Left lung (tissue), 10 donors: ENCODE data around the gene CADM4. TPM values are rescaled to one million over a fixed set of nuclear protein-coding genes. Genes with fewer than 3 reads are reported as not detected.

Source experiments
- ATAC-seq: fragments of 200-7000 bp; cut with Tn5 transposase; one replicate; pipeline ENCODE4 v1.9.1; 2020; ENCODE audit warnings: moderate library complexity
- DNase-seq, 4 donors: peaks; one replicate each; pipeline ENCODE4 v3.0.0-alpha.2; 2013 to 2020
- H3K27ac ChIP-seq, 2 donors: fragments of 200-600 bp; sonication (generic) in 1 of 2; one replicate each; pipeline versions ENCODE4 v1.5.0 to v1.8.0; 2020 to 2021
- H3K27me3 ChIP-seq, 2 donors: fragments of 200-600 bp; sonication (generic) in 1 of 2; one replicate each; pipeline versions ENCODE4 v1.5.0 to v1.8.0; 2020 to 2021
- H3K36me3 ChIP-seq, 2 donors: fragments of 200-600 bp; sonication (generic) in 1 of 2; one replicate each; pipeline versions ENCODE4 v1.5.0 to v1.8.0; 2020 to 2021
- H3K4me1 ChIP-seq, 2 donors: fragments of 200-600 bp; one replicate each; pipeline ENCODE4 v1.8.0; 2021
- H3K4me3 ChIP-seq, 2 donors: fragments of 200-600 bp; sonication (generic) in 1 of 2; one replicate each; pipeline versions ENCODE4 v1.5.0 to v1.8.0; 2020 to 2021; ENCODE audit warnings: mild to moderate bottlenecking in 1 of 2
- H3K9me3 ChIP-seq, 2 donors: fragments of 200-600 bp; sonication (generic) in 1 of 2; one replicate each; pipeline versions ENCODE4 v1.5.0 to v1.8.0; 2020 to 2021
- intact Hi-C, 2 donors: fragments of 100-400 bp; cut with DNase I; formaldehyde crosslinking; loops; one replicate each; pipeline versions ENCODE4 v1.11.2 to v1.14.2; 2022
- polyA plus RNA-seq, 6 donors: library from polyadenylated mRNA; unstranded; fragments of 120-200 nt; gene quantifications; one replicate each; pipeline ENCODE4 v1.2.1, GENCODE V29; 2013; ENCODE audit not compliant: insufficient read length in 6 of 6
- total RNA-seq, 2 donors: library from RNA; stranded (reverse); fragmentation: NEBNext Ultra II Directional; extraction: Animal tissue kit (Norgen Biotek cat#: 25700); gene quantifications; one replicate each; pipeline ENCODE4 v1.2.1, GENCODE V29; 2021
- TF ChIP-seq, protein P1 (sequence below), 2 donors: fragments of 200-600 bp; sonication (generic) in 1 of 2; IDR thresholded peaks; one replicate each; pipeline versions ENCODE4 v1.5.0 to v1.8.0; 2021; ENCODE audit warnings: antibody characterized with exemption in 2 of 2
- donor health status: DM: no; HTN: yes; CAD: no.
- donor health status: DM: no; HTN: no; CAD: no.

Gene CADM4
- total and polyA plus RNA-seq, 8 donors: 4.7 to 24.0 (median 19.6) TPM

DNA sequence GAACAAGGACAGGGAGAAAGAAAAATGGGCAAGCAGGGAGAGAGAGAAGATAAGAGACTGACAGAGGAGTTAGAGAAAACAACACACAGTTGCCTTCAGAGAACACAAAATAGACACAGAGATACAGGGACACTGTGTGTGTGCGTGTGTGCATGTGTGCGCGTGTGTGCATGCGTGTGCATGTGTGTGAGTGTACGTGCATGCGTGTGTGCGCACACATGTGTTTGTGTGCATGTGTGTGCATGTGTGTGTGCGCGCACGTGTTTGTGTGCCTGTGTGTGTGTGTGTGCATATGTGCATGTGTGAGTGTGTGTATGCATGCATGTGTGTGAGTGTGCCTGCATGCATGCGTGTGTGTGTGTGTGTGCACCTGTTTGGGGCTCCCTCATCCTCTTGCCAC lies 36.3 kb upstream of the CADM4 start:
- TF ChIP-seq, protein P1, sequence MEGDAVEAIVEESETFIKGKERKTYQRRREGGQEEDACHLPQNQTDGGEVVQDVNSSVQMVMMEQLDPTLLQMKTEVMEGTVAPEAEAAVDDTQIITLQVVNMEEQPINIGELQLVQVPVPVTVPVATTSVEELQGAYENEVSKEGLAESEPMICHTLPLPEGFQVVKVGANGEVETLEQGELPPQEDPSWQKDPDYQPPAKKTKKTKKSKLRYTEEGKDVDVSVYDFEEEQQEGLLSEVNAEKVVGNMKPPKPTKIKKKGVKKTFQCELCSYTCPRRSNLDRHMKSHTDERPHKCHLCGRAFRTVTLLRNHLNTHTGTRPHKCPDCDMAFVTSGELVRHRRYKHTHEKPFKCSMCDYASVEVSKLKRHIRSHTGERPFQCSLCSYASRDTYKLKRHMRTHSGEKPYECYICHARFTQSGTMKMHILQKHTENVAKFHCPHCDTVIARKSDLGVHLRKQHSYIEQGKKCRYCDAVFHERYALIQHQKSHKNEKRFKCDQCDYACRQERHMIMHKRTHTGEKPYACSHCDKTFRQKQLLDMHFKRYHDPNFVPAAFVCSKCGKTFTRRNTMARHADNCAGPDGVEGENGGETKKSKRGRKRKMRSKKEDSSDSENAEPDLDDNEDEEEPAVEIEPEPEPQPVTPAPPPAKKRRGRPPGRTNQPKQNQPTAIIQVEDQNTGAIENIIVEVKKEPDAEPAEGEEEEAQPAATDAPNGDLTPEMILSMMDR (IDR thresholded peaks at IDR 0.05): no peak
- no peak overlapping the region for H3K4me3 ChIP-seq

DNA sequence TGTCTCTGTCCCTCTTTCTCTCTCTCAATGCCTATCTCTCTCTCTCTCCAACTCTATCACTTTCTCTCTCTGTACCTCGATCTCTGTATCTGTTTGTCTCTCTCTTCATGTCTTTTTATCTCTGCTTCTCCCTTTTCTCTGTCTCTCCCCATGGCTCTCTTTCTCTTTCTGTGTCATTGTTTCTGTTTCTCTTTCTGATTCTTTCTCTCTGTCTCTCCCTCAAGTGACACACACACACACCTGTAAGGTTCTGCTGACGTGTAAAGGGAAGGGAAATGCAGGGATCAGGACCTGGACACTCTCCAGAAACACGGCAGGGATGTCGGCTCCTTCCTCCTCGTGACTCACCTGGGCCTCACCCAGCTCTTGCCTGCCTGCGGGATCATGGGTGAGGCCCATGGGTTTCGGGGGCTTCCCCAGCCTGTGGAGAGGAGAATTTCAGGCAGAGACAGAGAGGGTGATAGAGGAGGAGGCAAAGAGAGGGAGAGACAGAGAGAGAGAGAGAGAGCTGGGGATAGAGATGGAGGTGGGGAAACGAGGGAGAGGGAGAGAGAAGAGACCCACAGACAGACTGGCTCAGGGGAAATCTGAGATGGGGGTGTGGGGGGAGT lies 35.7 kb upstream of the CADM4 start:
- TF ChIP-seq, protein P1 (IDR thresholded peaks at IDR 0.05): no peak
- peak overlapping the region; percentile 54 to 97 for H3K27ac ChIP-seq
- ATAC-seq: peak; percentile 78
- no peaks in the 10 kb centered on the region for H3K36me3 ChIP-seq
- peak in 2 of 4 donors; percentile 82 for DNase-seq
- no peaks in the 10 kb centered on the region for H3K9me3 ChIP-seq
- no peaks in the 10 kb centered on the region for H3K27me3 ChIP-seq
- peaks cover 4 to 52% of the 10 kb centered on the region in 2 donors for H3K4me1 ChIP-seq
- intact Hi-C loops: loop anchor here in 1 of 2 donors (10.0 kb wide), 1 partner anchor 59 kb away; no protein-coding TSS in a partner anchor
- H3K4me3 ChIP-seq: no peak overlapping the region

More for the DNA sequence above, 36.3 kb upstream of the CADM4 start:
- ATAC-seq: no peak
- Histone ChIP-seq H3K4me1 (peaks cover 0 to 46% of the 10 kb centered on the region in 2 donors), H3K36me3 (no peaks in the 10 kb centered on the region), H3K27ac (peak overlapping the region in 1 of 2 donors; percentile 97), H3K9me3 (no peaks in the 10 kb centered on the region), H3K27me3 (no peaks in the 10 kb centered on the region)
- no peak for DNase-seq
- intact Hi-C loops: loop anchor here in 1 of 2 donors (10.0 kb wide), 1 partner anchor 59 kb away; no protein-coding TSS in a partner anchor

DNA sequence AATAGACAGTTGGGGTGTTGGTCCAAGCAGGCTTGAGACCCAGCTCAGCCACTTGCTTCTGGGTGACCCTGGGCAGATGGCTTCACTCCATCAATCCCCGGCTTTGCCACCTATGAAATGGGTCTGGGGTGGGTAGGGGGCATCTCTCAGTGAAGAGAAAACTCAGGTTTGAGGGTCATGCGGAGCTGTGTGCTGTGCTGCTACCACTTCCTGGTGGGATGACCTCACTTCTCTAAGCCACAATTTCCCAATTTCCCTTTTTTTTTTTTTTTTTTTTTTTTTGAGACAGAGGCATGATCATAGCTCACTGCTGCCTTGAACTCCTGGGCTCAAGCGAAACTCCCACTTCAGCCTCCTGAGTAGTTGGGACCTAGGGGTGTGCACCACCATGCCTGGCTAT lies 34.9 kb upstream of the CADM4 start:
- intact Hi-C loops: loop anchor here in 1 of 2 donors (10.0 kb wide), 1 partner anchor 60 kb away; no protein-coding TSS in a partner anchor
- ATAC-seq (peak; percentile 16), DNase-seq (peak in 1 of 4 donors; percentile 40)
- no peaks in the 10 kb centered on the region for H3K9me3 ChIP-seq
- no peaks in the 10 kb centered on the region for H3K27me3 ChIP-seq
- TF ChIP-seq, protein P1 (IDR thresholded peaks at IDR 0.05): no peak
- H3K27ac ChIP-seq: peak overlapping the region; percentile 54 to 97
- peaks cover 8 to 56% of the 10 kb centered on the region in 2 donors for H3K4me1 ChIP-seq
- no peak overlapping the region for H3K4me3 ChIP-seq
- H3K36me3 ChIP-seq: no peaks in the 10 kb centered on the region

DNA sequence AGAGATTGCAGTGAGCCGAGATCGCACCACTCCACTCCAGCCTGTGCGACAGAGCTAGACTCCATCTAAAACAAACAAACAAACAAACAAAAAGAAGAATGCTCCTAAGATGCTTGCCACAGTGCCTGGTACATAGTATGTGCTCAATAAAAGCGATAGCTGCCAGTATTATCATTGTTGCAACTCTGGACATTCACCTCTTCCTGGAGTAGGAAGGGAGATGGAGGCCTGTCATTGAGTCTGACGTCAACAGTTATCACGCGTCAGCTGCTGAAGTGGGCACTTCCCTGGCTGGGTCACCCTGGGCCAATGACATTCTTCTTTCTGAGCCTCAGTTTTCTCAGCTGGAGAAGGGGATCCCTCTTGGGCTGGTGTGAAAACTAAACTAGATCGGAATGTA lies 34.5 kb upstream of the CADM4 start:
- H3K9me3 ChIP-seq: no peaks in the 10 kb centered on the region
- no peaks in the 10 kb centered on the region for H3K27me3 ChIP-seq
- TF ChIP-seq, protein P1 (IDR thresholded peaks at IDR 0.05): no peak
- DNase-seq (peak in 1 of 4 donors; percentile 74), ATAC-seq (peak; percentile 11)
- peak overlapping the region; percentile 54 to 97 for H3K27ac ChIP-seq
- H3K4me1 ChIP-seq: peaks cover 8 to 56% of the 10 kb centered on the region in 2 donors
- no peak overlapping the region for H3K4me3 ChIP-seq
- no peaks in the 10 kb centered on the region for H3K36me3 ChIP-seq
- intact Hi-C loops: loop anchor here in 1 of 2 donors (10.0 kb wide), 1 partner anchor 61 kb away; no protein-coding TSS in a partner anchor

DNA sequence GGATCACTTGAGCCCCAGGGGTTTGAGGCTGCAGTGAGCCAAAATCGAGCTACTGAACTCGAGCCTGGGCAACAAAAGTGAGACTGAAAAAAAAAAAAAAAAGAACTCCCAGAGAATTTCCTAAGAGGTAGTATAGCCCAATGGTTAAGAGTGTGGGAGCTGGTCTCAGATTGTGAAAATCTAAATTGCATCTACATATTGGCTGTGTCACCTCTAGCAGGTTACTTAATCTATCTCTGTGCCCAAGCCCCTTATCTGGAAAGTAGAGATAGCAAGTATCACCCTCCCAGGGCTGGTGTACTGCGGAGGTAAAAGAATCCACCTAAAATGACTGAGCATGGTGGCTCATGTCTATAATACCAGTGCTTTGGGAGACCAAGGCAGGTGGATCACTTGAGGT lies 34.0 kb upstream of the CADM4 start:
- DNase-seq (no peak), ATAC-seq (no peak)
- Histone ChIP-seq H3K27me3 (no peaks in the 10 kb centered on the region), H3K4me3 (no peak overlapping the region), H3K36me3 (no peaks in the 10 kb centered on the region), H3K4me1 (peaks cover 8 to 56% of the 10 kb centered on the region in 2 donors), H3K27ac (peak overlapping the region; percentile 6 to 97), H3K9me3 (no peaks in the 10 kb centered on the region)
- intact Hi-C loops: loop anchor here in 1 of 2 donors (10.0 kb wide), 1 partner anchor 61 kb away; no protein-coding TSS in a partner anchor
- TF ChIP-seq, protein P1 (IDR thresholded peaks at IDR 0.05): no peak
